Keratinocyte (primary cell): ENCODE results near the gene TTLL5. TPM values are rescaled to one million over a fixed set of nuclear protein-coding genes. Genes with fewer than 3 reads are reported as not detected.

Experiments used
- DNase-seq: peaks from one replicate; pipeline ENCODE4 v3.0.0-alpha.2; 2011; ENCODE audit warnings: low read depth, missing footprints, low spot score
- FAIRE-seq: peaks from 2 replicates; lab custom pipeline; 2011; peaks lifted over from hg19 to GRCh38; lab: Jason Lieb, UNC
- H2AFZ ChIP-seq: 2 replicates; pipeline ENCODE4 v1.6.0; 2012; ENCODE audit warnings: low read length, control low read depth, inconsistent platforms; ENCODE audit not compliant: control insufficient read depth
- H3K27ac ChIP-seq: 2 replicates; pipeline ENCODE4 v1.5.1; 2011; ENCODE audit warnings: low read length; ENCODE audit not compliant: control insufficient read depth, insufficient read depth
- H3K27me3 ChIP-seq: 3 replicates; pipeline ENCODE4 v1.6.0; 2011; ENCODE audit warnings: low read length; ENCODE audit not compliant: control insufficient read depth, insufficient read depth; ENCODE audit errors: extremely low read depth
- H3K36me3 ChIP-seq, 2 experiments: 2 replicates in 1 of 2; 3 replicates in 1 of 2; pipeline ENCODE4 v1.5.1; 2011; ENCODE audit warnings: low read length in 2 of 2, mild to moderate bottlenecking in 1 of 2; ENCODE audit not compliant: control insufficient read depth in 2 of 2, insufficient read depth in 2 of 2; ENCODE audit errors: extremely low read depth in 1 of 2
- H3K4me1 ChIP-seq: 3 replicates; pipeline ENCODE4 v1.5.1; 2011; ENCODE audit warnings: low read length; ENCODE audit not compliant: control insufficient read depth, insufficient read depth; ENCODE audit errors: extremely low read depth
- H3K4me2 ChIP-seq: 3 replicates; pipeline ENCODE4 v1.6.0; 2011; ENCODE audit warnings: low read depth, low read length; ENCODE audit not compliant: control insufficient read depth, insufficient read depth; ENCODE audit errors: extremely low read depth
- H3K4me3 ChIP-seq, 3 experiments: fragments of 200-600 bp in 1 of 3; sonication (generic) in 1 of 3; 2 replicates in 2 of 3; 3 replicates in 1 of 3; pipeline ENCODE4 v1.5.1; 2011 to 2016; ENCODE audit warnings: low read length in 3 of 3, mild to moderate bottlenecking in 3 of 3, control low read depth in 2 of 3, inconsistent platforms in 1 of 3, low read depth in 1 of 3, mixed read lengths in 1 of 3, mixed run types in 1 of 3, moderate library complexity in 1 of 3; ENCODE audit not compliant: control insufficient read depth in 2 of 3, insufficient read depth in 2 of 3; ENCODE audit errors: extremely low read depth in 1 of 3
- H3K79me2 ChIP-seq: 2 replicates; pipeline ENCODE4 v1.6.0; 2012; ENCODE audit warnings: low read length; ENCODE audit not compliant: control insufficient read depth, insufficient read depth
- H3K9ac ChIP-seq: 3 replicates; pipeline ENCODE4 v1.6.0; 2011; ENCODE audit warnings: low read length; ENCODE audit not compliant: control insufficient read depth, insufficient read depth; ENCODE audit errors: extremely low read depth
- H3K9me1 ChIP-seq: 3 replicates; pipeline ENCODE4 v1.6.0; 2011; ENCODE audit warnings: low read length; ENCODE audit not compliant: control insufficient read depth, insufficient read depth; ENCODE audit errors: extremely low read depth
- H3K9me3 ChIP-seq: 2 replicates; pipeline ENCODE4 v1.5.1; 2012; ENCODE audit warnings: low read depth, low read length; ENCODE audit not compliant: control insufficient read depth
- H4K20me1 ChIP-seq: 3 replicates; pipeline ENCODE4 v1.6.0; 2011; ENCODE audit warnings: low read length; ENCODE audit not compliant: control insufficient read depth, insufficient read depth; ENCODE audit errors: extremely low read depth
- CTCF ChIP-seq, 3 experiments: IDR thresholded peaks in 1 of 3; conservative IDR thresholded peaks in 1 of 3; optimal IDR thresholded peaks in 1 of 3; 2 replicates in 2 of 3; 3 replicates in 1 of 3; pipeline versions ENCODE3 to v1.5.1; 2011; ENCODE audit warnings: low read length in 3 of 3, mild to moderate bottlenecking in 3 of 3, moderate library complexity in 2 of 3, control low read depth in 1 of 3, inconsistent platforms in 1 of 3; ENCODE audit not compliant: insufficient read depth in 2 of 3; ENCODE audit errors: extremely low read depth in 1 of 3
- EZH2 ChIP-seq: IDR thresholded peaks from one replicate; pipeline ENCODE4 v1.6.1; 2012; ENCODE audit warnings: inconsistent platforms, mild to moderate bottlenecking, low read length, moderate library complexity
- dilution Hi-C: fragments of 300-500 bp; cut with MboI; formaldehyde crosslinking; loops from one replicate; pipeline ENCODE4 v1.7.0; 2020; ENCODE audit warnings: low sequenced_read_pairs; ENCODE audit not compliant: extremely low pct_ligation_motif_present
- polyA plus RNA-seq, 5 experiments: library from polyadenylated mRNA; depleted of rRNA in 3 of 5; stranded (reverse) in 3 of 5; stranded (forward) in 1 of 5; unstranded in 1 of 5; fragments of >200 nt; gene quantifications; 1 replicate in 1 of 5; 2 replicates in 3 of 5; 3 replicates in 1 of 5; pipeline versions ENCODE4 v1.2.1 to v1.2.3, GENCODE V29; 2011 to 2012; ENCODE audit warnings: missing spikeins in 2 of 5, low read depth in 1 of 5, low replicate concordance in 1 of 5

TTLL5 gene
- polyA plus RNA-seq, 1 donor (not counting 4 experiments of a cell fraction or from before 2014, with no cell fraction given): 20.7 TPM

GRCh38 chr14:75978249-75978731 is 317.2 kb downstream of the TTLL5 start:
- no peak for DNase-seq
- TF ChIP-seq CTCF (optimal IDR thresholded peaks at IDR 0.05 in 1 of 3, IDR thresholded peaks at IDR 0.05 in 1 of 3, conservative IDR thresholded peaks at IDR 0.05 in 1 of 3; ENCODE audit: extremely low read depth in 1 of 3, insufficient read depth in 2 of 3, low read length in 3 of 3) (no peak), EZH2 (no peak)
- Histone ChIP-seq H3K4me2 (no peak overlapping the region), H3K79me2 (no peaks in the 10 kb centered on the region), H3K9me1 (no peaks in the 10 kb centered on the region), H2AFZ (no peak overlapping the region), H3K36me3 (no peaks in the 10 kb centered on the region), H4K20me1 (no peaks in the 10 kb centered on the region), H3K9me3 (no peaks in the 10 kb centered on the region), H3K9ac (no peak overlapping the region), H3K4me3 (no peak overlapping the region), H3K27me3 (no peaks in the 10 kb centered on the region), H3K27ac (no peak overlapping the region), H3K4me1 (peaks cover 14% of the 10 kb centered on the region)
- dilution Hi-C loops: no loop called here
- no peak for FAIRE-seq

GRCh38 chr14:75979071-75979571 is 318.1 kb downstream of the TTLL5 start:
- H3K36me3 ChIP-seq: no peaks in the 10 kb centered on the region
- no peaks in the 10 kb centered on the region for H3K79me2 ChIP-seq
- no peaks in the 10 kb centered on the region for H4K20me1 ChIP-seq
- no peak overlapping the region for H2AFZ ChIP-seq
- H3K4me3 ChIP-seq: no peak overlapping the region
- H3K9me3 ChIP-seq: no peaks in the 10 kb centered on the region
- H3K27ac ChIP-seq: no peak overlapping the region
- peaks cover 14% of the 10 kb centered on the region for H3K4me1 ChIP-seq
- H3K27me3 ChIP-seq: no peaks in the 10 kb centered on the region
- DNase-seq: no peak
- H3K9me1 ChIP-seq: no peaks in the 10 kb centered on the region
- no peak for FAIRE-seq
- TF ChIP-seq EZH2 (no peak), CTCF (optimal IDR thresholded peaks at IDR 0.05 in 1 of 3, IDR thresholded peaks at IDR 0.05 in 1 of 3, conservative IDR thresholded peaks at IDR 0.05 in 1 of 3; ENCODE audit: extremely low read depth in 1 of 3, insufficient read depth in 2 of 3, low read length in 3 of 3) (peak; percentile 59 to 80 (median 66))
- H3K9ac ChIP-seq: no peak overlapping the region
- dilution Hi-C loops: no loop called here
- no peak overlapping the region for H3K4me2 ChIP-seq
